Activated CD8-positive, alpha-beta T cell treated with anti-CD3 and anti-CD28 coated beads for 36 hours (primary cell): ENCODE measurements around the gene HK1. TPM values are rescaled to one million over a fixed set of nuclear protein-coding genes. Genes with fewer than 3 reads are reported as not detected.

Source experiments
- ATAC-seq: fragments of 200-7000 bp; cut with Tn5 transposase; one replicate; pipeline ENCODE4 v1.10.0; 2021; ENCODE audit warnings: mild to moderate bottlenecking, moderate library complexity
- CTCF ChIA-PET: fragments of 350-600 bp; sonication (Branson Sonifier 250); formaldehyde crosslinking; loops from one replicate; lab custom pipeline; 2021; ENCODE audit warnings: antibody characterized with exemption; lab: Charles Lee
- POLR2A ChIA-PET: fragments of 350-600 bp; sonication (Branson Sonifier 250); formaldehyde crosslinking; loops from one replicate; lab custom pipeline; 2021; ENCODE audit warnings: antibody characterized with exemption; lab: Charles Lee
- DNase-seq: peaks from one replicate; pipeline ENCODE4 v3.0.0-alpha.2; 2020
- H3K27ac Mint-ChIP-seq: one replicate; pipeline ENCODE4 v1.8.0; 2021; ENCODE audit warnings: mild to moderate bottlenecking, mixed read lengths
- H3K27me3 Mint-ChIP-seq: one replicate; pipeline ENCODE4 v1.8.0; 2021; ENCODE audit warnings: mixed read lengths
- H3K36me3 Mint-ChIP-seq: one replicate; pipeline ENCODE4 v1.8.0; 2021; ENCODE audit warnings: low read depth, mixed read lengths
- H3K4me1 Mint-ChIP-seq: one replicate; pipeline ENCODE4 v1.8.0; 2021; ENCODE audit warnings: low read depth, mixed read lengths
- H3K4me3 Mint-ChIP-seq: one replicate; pipeline ENCODE4 v1.8.0; 2021; ENCODE audit warnings: mild to moderate bottlenecking, moderate library complexity, mixed read lengths
- H3K9me3 Mint-ChIP-seq: one replicate; pipeline ENCODE4 v1.8.0; 2021; ENCODE audit warnings: mixed read lengths
- intact Hi-C: fragments of 100-400 bp; cut with micrococcal nuclease; formaldehyde crosslinking; loops from one replicate; pipeline ENCODE4 v1.10.0; 2022
- total RNA-seq, 2 experiments: library from RNA; stranded (reverse); gene quantifications; one replicate each; pipeline ENCODE4 v1.2.3, GENCODE V29; 2021
- TF ChIP-seq, protein P1 (sequence below): fragments of 200-600 bp; IDR thresholded peaks from one replicate; pipeline ENCODE4 v1.8.0; 2022; ENCODE audit warnings: antibody characterized with exemption, mild to moderate bottlenecking

The HK1 gene
- total RNA-seq, 2 experiments from 2014 or later: 314 to 325 TPM

DNA sequence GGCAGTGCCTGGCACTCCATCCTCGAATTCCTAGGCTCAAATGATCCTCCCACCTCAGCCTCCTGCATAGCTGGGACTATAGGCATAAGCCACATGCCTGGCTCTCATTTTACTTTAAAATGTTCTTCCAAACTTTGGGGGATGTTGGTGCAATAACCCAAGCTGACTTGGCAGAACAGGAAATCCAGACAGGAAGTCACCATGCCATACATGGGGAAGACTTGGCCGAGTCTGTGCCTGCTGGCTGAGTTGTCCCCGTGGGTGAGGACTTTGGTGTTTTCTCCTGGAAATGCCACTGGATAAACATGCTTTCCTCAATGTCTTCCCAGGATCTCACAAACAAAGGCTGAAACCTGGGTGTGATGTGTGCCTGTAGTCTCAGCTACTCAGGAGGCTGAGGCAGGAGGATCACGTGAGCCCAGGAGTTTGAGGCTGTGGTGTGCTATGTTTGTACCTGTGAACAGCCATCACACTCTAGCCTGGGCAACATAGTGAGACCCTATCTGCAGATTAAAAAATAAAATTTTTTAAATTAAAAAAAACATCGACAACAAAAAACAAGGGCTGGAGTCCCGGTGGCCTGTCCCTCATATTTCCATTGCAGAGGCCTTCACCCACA lies 38.4 kb upstream of the HK1 start:
- ChIA-PET POLR2A (interaction anchor here (0.8 kb wide), 1 partner anchor 269 kb away, joined by 3 read pairs; no protein-coding TSS in a partner anchor), CTCF (interaction anchor here (1.2 to 7.1 kb wide), 5 partner anchors 17 to 168 kb away, joined by 3 to 96 read pairs (median 7); no protein-coding TSS in a partner anchor)
- Mint-ChIP-seq H3K4me1 (peaks cover 8% of the 10 kb centered on the region), H3K4me3 (no peak overlapping the region), H3K27ac (peak overlapping the region; percentile 7), H3K36me3 (no peaks in the 10 kb centered on the region), H3K27me3 (no peaks in the 10 kb centered on the region), H3K9me3 (no peaks in the 10 kb centered on the region)
- TF ChIP-seq, protein P1, sequence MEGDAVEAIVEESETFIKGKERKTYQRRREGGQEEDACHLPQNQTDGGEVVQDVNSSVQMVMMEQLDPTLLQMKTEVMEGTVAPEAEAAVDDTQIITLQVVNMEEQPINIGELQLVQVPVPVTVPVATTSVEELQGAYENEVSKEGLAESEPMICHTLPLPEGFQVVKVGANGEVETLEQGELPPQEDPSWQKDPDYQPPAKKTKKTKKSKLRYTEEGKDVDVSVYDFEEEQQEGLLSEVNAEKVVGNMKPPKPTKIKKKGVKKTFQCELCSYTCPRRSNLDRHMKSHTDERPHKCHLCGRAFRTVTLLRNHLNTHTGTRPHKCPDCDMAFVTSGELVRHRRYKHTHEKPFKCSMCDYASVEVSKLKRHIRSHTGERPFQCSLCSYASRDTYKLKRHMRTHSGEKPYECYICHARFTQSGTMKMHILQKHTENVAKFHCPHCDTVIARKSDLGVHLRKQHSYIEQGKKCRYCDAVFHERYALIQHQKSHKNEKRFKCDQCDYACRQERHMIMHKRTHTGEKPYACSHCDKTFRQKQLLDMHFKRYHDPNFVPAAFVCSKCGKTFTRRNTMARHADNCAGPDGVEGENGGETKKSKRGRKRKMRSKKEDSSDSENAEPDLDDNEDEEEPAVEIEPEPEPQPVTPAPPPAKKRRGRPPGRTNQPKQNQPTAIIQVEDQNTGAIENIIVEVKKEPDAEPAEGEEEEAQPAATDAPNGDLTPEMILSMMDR: no peak
- no peak for ATAC-seq
- DNase-seq: no peak
- intact Hi-C loops: loop anchor here (5.0 kb wide), 1 partner anchor 267 kb away; no protein-coding TSS in a partner anchor

DNA sequence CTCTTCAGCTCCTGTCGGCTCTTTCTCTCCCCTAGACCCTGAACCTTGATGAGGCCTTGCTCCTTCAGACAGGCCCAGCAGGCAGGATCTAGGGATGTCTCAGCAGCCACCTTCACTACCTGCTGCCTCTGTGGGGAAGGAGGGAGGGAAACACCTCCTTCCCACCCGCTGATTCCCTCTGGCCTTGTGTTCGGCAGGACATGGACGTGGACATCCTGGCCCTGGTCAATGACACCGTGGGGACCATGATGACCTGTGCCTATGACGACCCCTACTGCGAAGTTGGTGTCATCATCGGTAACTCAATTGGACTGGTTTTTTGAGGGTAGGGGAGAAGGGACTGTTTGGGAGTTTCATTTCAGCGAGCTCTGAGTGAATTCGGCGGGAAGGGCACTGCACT lies 37.8 kb upstream of the HK1 start:
- Mint-ChIP-seq H3K4me3 (no peak overlapping the region), H3K4me1 (peaks cover 8% of the 10 kb centered on the region), H3K9me3 (no peaks in the 10 kb centered on the region), H3K27me3 (no peaks in the 10 kb centered on the region), H3K36me3 (no peaks in the 10 kb centered on the region), H3K27ac (no peak overlapping the region)
- ATAC-seq: no peak
- intact Hi-C loops: no loop called here
- CTCF ChIA-PET: interaction anchor here (1.9 to 7.1 kb wide), 3 partner anchors 18 to 167 kb away, joined by 7 to 96 read pairs (median 37); no protein-coding TSS in a partner anchor
- TF ChIP-seq, protein P1: no peak
- POLR2A ChIA-PET: interaction anchor here (0.8 kb wide), 1 partner anchor 269 kb away, joined by 3 read pairs; no protein-coding TSS in a partner anchor
- no peak for DNase-seq

DNA sequence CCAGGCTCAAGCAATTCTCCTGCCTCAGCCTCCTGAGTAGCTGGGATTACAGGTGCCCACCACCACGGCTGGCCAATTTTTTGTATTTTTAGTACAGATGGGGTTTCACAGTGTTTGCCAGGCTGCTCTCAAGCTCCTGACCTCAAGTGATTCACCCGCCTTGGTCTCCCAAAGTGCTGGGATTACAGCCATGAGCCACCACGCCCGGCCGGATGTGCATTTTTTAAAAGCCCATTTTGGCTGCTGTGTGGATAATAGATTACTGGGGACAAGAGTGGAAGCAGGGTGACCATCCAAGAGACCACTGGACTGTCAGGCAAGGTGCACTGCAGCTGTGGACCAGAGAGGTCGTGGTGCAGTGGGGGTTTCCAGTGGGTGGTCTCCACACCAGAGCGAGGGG lies 36.7 kb upstream of the HK1 start:
- intact Hi-C loops: no loop called here
- Mint-ChIP-seq H3K36me3 (no peaks in the 10 kb centered on the region), H3K27me3 (no peaks in the 10 kb centered on the region), H3K9me3 (no peaks in the 10 kb centered on the region), H3K27ac (no peak overlapping the region), H3K4me1 (peaks cover 8% of the 10 kb centered on the region), H3K4me3 (no peak overlapping the region)
- ChIA-PET CTCF (interaction anchor here (1.1 to 1.3 kb wide), 2 partner anchors 14 to 151 kb away, joined by 3 to 5 read pairs; no protein-coding TSS in a partner anchor), POLR2A (interaction anchor here (0.6 kb wide), 1 partner anchor 266 kb away, joined by 3 read pairs; no protein-coding TSS in a partner anchor)
- TF ChIP-seq, protein P1: no peak
- DNase-seq (no peak), ATAC-seq (no peak)

DNA sequence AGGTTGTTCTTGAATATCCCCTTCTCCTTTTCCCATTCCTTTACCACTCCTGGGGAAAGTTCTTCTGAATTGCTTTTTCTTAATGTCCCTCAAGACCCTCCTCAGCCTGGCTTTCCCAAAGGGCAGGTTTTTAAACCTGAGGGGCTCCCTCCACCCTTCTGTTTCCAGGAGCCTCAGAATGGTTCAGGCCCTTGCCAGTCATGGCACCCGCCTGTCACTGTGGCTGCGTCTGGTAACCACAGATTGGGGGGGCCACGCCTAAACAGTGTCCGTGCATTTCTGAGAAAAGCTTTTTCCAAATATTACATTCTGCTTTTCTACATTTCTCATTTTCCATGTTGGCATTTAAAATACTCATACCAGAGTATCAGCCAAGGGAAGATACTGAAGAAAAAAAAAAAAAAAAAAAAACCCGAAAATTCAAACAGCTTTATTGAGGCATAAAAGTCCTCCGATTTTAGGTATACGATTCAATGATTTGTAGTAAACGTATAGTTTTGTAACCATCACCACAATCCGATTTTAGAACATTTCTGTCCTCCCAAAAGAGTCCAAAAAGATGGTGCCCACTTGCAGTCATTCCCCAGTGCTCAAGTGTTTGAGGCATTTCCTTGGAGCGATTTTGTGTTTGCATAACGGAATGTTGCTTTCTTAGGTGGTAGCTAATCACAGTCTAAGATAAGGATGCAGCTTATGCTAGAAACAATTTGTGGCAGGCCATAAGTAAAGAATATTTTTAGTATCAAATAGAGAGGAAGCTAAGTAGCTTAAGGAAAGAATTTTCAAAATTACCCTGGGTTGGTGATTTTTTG lies 36.0 kb upstream of the HK1 start:
- Mint-ChIP-seq H3K27ac (no peak overlapping the region), H3K27me3 (no peaks in the 10 kb centered on the region), H3K9me3 (no peaks in the 10 kb centered on the region), H3K36me3 (no peaks in the 10 kb centered on the region), H3K4me3 (no peak overlapping the region), H3K4me1 (peaks cover 5% of the 10 kb centered on the region)
- ATAC-seq (no peak), DNase-seq (no peak)
- intact Hi-C loops: no loop called here
- POLR2A ChIA-PET: interaction anchor here (1.1 kb wide), 1 partner anchor 9 kb away, joined by 4 read pairs; no protein-coding TSS in a partner anchor
- TF ChIP-seq, protein P1: no peak
- CTCF ChIA-PET: interaction anchor here (0.7 to 1.3 kb wide), 5 partner anchors 13 to 150 kb away, joined by 3 to 5 read pairs (median 3); no protein-coding TSS in a partner anchor
